ENCODE measurements around the gene GALNT17.

GRCh38 chr7:71132377-71133231, 660 bp downstream of the GALNT17 start:
- TF ChIP-seq CTCF (IDR thresholded peaks at IDR 0.05; ENCODE audit: low read length) (no peak), EZH2 (optimal IDR thresholded peaks at IDR 0.05; ENCODE audit: low read depth, low read length) (no peak)
